Muscle layer of colon (tissue), 2 donors: Measurements from ENCODE around the gene DHRSX.
"Not testable (repeated sequence)": the region's sequence is repeated elsewhere in the genome, so short reads cannot be mapped to it uniquely, and the experiment has no call there.

Experiments
- H3K27ac ChIP-seq: one replicate; pipeline ENCODE4 v1.7.0; 2013; ENCODE audit warnings: low read depth, mild to moderate bottlenecking, low read length, moderate library complexity
- H3K27me3 ChIP-seq, 2 donors: one replicate each; pipeline ENCODE4 v1.7.0; 2013; ENCODE audit warnings: low read length in 2 of 2, mild to moderate bottlenecking in 2 of 2; ENCODE audit not compliant: insufficient read depth in 2 of 2, control insufficient read depth in 1 of 2
- H3K36me3 ChIP-seq: one replicate; pipeline ENCODE4 v1.7.0; 2013; ENCODE audit warnings: mild to moderate bottlenecking, low read length; ENCODE audit not compliant: insufficient read depth
- H3K4me1 ChIP-seq: one replicate; pipeline ENCODE4 v1.7.0; 2013; ENCODE audit warnings: mild to moderate bottlenecking, low read length; ENCODE audit not compliant: insufficient read depth
- H3K4me3 ChIP-seq, 2 donors: one replicate each; pipeline ENCODE4 v1.7.0; 2013; ENCODE audit warnings: low read length in 2 of 2, low read depth in 1 of 2, mild to moderate bottlenecking in 1 of 2, moderate library complexity in 1 of 2
- H3K9ac ChIP-seq: one replicate; pipeline ENCODE4 v1.7.0; 2013; ENCODE audit warnings: low read length
- H3K9me3 ChIP-seq: one replicate; pipeline ENCODE4 v1.7.0; 2013; ENCODE audit warnings: mild to moderate bottlenecking, low read length
- donor health status: abdominal sarcoma.
- donor health status: Adenocarcinoma of cecum.

The DHRSX gene

DNA sequence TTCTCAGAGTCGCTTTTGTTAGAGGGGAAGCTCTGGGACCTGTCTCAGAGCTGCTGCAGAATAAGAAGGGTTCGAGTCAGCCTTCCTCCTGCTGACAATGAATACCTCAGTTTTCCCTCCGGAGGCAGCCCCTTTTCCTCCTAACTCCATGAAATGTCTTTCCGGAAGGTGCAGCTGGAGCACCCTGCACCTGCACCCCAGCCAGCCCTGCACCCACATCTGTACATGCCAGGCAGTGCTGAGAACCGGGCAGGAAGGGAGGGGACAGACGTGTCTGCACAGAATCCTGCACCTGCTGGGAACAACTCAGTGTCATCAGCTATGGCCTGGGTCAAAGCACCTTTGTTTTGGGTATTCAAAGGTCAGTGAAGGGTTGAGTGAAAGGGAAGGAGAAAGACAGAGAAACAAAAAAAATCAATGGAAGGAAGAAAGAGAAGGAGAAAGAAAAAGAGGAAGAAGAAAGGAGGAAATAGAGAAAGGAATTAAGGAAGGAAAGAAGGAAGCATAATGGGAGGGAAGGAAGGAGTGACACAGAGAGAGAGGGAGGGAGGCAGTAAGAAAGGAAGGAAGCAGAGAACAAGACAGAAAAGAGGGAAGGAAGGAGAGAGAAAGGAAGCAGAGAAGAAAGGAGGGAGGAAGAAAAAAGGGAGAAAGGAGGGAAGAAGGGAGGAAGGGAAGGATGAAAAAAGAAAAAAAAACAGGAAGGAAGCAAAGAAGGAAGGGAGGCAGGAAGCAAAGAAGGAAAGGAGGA is 273.7 kb downstream of the DHRSX start:
- peaks cover 6% of the 10 kb centered on the region for H3K36me3 ChIP-seq
- H3K27me3 ChIP-seq = no peaks in the 10 kb centered on the region
- H3K27ac ChIP-seq = no peak overlapping the region

DNA sequence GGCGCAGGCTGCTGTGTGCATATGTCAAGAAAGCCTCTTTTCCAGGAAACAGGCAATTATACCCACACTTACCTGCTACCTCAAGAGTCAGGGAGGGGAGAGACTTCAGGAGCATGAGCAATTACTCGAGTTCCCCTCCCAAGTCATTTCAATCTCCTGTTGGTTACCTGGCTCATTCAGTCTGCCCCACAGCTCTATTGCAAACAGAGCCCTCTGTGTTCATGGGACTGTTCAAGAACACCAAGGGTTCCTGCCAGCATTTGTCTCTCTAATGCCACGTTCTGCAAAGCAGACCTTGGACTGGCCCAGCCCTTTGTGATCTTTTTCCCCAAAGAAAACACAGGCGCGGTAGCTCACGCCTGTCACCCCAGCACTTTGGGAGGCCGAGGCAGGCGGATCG is 274.6 kb downstream of the DHRSX start:
- Histone ChIP-seq H3K4me1 (no peaks in the 10 kb centered on the region), H3K9me3 (no peaks in the 10 kb centered on the region), H3K9ac (no peak overlapping the region), H3K27me3 (no peaks in the 10 kb centered on the region), H3K4me3 (no peak overlapping the region), H3K27ac (no peak overlapping the region), H3K36me3 (peaks cover 6% of the 10 kb centered on the region)

More for the DNA sequence above, 273.7 kb downstream of the DHRSX start:
- Histone ChIP-seq H3K4me3 (no peak overlapping the region), H3K9me3 (no peaks in the 10 kb centered on the region), H3K9ac (no peak overlapping the region), H3K4me1 (no peaks in the 10 kb centered on the region)

DNA sequence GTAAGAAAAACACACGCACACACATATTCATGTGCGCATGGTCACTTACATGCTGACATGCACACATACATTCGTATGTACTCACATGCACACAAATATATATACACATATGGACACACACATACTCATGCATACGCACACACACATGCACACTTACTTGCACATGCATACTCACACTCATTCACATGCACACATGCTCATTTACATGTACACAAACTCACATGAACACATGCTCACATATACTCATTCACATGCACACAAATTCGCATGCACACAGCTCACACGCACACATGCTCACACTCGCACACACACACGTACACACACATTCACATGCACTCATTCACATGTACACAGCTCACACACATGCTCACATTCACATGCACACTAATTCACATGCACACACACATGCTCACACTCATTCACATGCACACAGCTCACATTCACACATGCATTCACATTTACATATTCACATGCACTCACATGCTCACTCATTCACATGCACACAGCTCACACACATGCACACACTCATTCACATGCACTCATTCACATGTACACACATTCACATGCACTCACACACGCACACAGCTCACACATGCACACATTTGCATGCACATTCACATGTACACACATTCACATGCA is 276.1 kb downstream of the DHRSX start:
- no peaks in the 10 kb centered on the region for H3K4me1 ChIP-seq
- peaks cover 13% of the 10 kb centered on the region for H3K36me3 ChIP-seq
- H3K4me3 ChIP-seq = no peak overlapping the region
- no peak overlapping the region for H3K9ac ChIP-seq
- H3K27me3 ChIP-seq = no peaks in the 10 kb centered on the region
- H3K9me3 ChIP-seq = peaks cover 10% of the 10 kb centered on the region
- H3K27ac ChIP-seq = no peak overlapping the region

DNA sequence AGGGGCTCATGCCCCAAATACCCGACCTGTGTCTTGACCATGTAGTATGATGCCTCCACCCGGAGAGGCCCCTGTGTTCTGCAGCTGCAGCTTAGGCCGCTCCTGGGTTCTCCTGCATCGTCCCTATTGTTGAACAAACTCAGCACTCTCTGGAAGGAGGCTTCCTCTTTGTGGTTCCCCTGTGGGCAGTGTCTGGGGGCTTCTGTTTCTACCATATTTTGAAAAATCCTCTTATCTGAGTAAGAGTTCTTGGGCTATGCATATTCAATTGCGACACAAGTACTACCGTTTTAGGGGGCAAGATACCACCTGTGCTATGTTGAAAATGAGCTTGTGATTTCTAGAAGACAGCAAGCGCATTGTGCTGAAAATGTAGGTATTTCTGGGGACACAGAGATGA is 276.6 kb downstream of the DHRSX start:
- no peak overlapping the region for H3K9ac ChIP-seq
- no peak overlapping the region for H3K27ac ChIP-seq
- H3K9me3 ChIP-seq = peaks cover 13% of the 10 kb centered on the region
- peaks cover 11% of the 10 kb centered on the region for H3K36me3 ChIP-seq
- no peaks in the 10 kb centered on the region for H3K4me1 ChIP-seq
- no peaks in the 10 kb centered on the region for H3K27me3 ChIP-seq
- H3K4me3 ChIP-seq = no peak overlapping the region

DNA sequence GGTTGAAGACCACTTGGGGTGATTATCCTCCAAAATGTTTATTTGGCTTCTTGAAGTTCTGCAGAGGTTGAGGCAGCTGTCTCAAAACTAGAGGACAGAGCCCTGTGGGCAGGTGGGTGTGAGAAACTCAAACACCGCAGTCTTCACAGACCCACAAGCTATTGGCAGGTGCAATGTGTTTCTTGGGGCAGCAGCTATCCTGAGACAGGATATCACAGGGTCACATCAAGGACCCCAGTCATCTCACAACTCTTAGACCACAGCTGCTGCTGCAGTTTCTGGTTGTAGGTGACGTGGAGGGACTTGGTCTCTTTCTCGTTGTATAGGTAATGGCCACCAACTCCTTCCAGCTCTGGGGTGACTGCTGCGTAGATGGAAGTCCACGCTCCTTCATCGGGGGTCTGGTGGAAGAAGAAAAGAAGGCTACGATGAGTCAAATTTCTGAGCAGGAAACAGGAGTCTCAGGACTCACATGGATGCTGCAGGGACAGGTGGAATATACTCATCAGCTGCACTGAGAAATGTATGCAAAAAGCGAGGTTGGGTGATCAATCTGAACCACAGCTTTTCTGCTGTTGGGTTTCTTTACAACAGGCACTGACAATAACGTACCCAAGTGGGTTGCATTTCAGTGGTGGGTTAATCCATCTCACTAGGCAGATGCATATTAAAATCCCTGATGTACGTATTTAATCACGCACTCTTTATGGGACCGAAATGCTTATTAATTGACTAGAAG is 279.8 kb downstream of the DHRSX start:
- Histone ChIP-seq H3K27me3 (no peaks in the 10 kb centered on the region), H3K9ac (no peak overlapping the region), H3K36me3 (peaks cover 11% of the 10 kb centered on the region), H3K4me3 (no peak overlapping the region), H3K4me1 (no peaks in the 10 kb centered on the region), H3K27ac (no peak overlapping the region), H3K9me3 (peaks cover 13% of the 10 kb centered on the region)

DNA sequence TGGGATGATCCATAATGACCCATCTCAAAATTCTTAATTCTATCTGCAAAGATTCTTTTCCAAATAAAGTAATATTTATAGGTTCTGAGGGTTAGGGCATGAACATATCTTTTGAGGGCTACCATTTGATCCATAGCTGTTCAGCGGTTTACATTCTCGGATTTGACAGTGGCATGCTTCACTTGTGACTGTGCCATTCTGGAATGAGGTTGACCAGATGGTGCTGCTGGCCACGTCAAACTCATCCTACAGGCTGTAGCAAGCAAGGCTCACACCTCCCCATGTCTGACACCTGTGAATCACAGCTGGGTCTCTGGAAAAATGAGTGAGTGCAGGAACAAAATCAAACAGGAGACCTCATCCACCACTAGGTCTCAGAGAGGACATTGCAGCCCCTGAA is 280.5 kb downstream of the DHRSX start:
- no peaks in the 10 kb centered on the region for H3K4me1 ChIP-seq
- peaks cover 11% of the 10 kb centered on the region for H3K36me3 ChIP-seq
- H3K9ac ChIP-seq = no peak overlapping the region
- no peak overlapping the region for H3K4me3 ChIP-seq
- no peaks in the 10 kb centered on the region for H3K27me3 ChIP-seq
- no peak overlapping the region for H3K27ac ChIP-seq
- peaks cover 13% of the 10 kb centered on the region for H3K9me3 ChIP-seq

DNA sequence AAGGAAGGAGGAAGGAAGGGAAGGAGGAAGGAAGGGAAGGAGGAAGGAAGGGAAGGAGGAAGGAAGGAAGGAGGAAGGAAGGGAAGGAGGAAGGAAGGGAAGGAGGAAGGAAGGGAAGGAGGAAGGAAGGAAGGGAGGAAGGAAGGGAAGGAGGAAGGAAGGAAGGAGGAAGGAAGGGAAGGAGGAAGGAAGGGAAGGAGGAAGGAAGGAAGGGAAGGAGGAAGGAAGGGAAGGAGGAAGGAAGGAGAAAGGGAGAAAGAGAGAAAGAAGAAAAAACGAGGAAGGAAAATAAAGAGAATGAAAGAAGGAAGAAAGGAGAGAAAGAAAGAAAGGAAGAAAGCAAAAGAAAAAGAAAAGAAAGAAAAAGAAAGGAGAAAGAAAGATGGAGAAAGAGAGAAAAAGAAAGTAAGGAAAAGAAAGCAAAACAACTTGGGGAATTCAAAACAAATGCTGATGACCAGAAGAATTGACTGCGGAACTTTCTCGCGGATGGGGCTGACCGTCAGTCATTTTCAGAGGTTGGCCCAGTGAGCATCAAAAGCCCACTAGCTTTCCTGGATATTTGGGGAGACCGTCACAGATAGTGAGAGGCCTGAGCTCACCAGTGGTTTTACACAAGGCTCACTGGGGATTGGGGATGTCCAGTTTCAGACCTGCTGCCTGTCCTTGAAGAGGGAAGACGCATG is 286.5 kb downstream of the DHRSX start:
- not testable (repeated sequence) for H3K9me3 ChIP-seq, H3K27me3 ChIP-seq, H3K9ac ChIP-seq, H3K4me3 ChIP-seq, H3K36me3 ChIP-seq, H3K27ac ChIP-seq, H3K4me1 ChIP-seq

DNA sequence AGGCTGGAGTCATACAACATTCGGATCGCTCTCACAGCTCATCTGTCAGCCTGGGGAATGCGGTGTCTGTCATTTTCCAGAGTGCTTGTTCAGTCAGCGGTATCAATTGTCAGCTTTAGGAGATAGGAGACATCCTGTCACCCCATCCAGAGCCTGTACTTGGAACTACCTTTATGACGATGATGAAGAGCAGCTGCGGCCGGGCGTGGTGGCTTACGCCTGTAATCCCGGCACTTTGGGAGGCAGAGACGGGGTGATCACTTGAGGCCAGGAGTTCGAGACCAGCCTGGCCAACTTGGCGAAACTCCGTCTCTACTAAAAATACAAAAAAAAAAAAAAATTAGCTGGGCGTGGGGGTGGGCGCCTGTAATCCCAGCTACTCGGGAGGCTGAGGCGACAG is 289.1 kb downstream of the DHRSX start:
- not testable (repeated sequence) for H3K9ac ChIP-seq, H3K36me3 ChIP-seq, H3K27ac ChIP-seq, H3K4me1 ChIP-seq, H3K27me3 ChIP-seq, H3K9me3 ChIP-seq, H3K4me3 ChIP-seq

DNA sequence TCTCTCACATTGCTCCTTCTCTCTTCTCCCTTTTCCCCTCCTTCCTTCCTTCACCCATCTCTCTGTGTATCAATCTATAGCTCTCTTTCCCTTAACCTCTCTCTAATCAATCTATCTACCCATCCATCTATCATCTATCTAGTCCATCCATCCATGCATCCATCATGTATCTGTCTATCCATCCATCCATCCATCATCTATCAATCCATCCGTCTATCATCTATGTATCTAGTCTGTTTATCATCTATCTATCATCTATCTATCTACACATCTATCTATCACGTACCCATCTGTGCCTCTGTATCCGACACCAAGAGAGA is 307.5 kb downstream of the DHRSX start:
- Histone ChIP-seq H3K9me3 (no peaks in the 10 kb centered on the region), H3K27me3 (no peaks in the 10 kb centered on the region), H3K9ac (no peak overlapping the region), H3K27ac (no peak overlapping the region), H3K4me1 (no peaks in the 10 kb centered on the region), H3K36me3 (no peaks in the 10 kb centered on the region), H3K4me3 (no peak overlapping the region)

DNA sequence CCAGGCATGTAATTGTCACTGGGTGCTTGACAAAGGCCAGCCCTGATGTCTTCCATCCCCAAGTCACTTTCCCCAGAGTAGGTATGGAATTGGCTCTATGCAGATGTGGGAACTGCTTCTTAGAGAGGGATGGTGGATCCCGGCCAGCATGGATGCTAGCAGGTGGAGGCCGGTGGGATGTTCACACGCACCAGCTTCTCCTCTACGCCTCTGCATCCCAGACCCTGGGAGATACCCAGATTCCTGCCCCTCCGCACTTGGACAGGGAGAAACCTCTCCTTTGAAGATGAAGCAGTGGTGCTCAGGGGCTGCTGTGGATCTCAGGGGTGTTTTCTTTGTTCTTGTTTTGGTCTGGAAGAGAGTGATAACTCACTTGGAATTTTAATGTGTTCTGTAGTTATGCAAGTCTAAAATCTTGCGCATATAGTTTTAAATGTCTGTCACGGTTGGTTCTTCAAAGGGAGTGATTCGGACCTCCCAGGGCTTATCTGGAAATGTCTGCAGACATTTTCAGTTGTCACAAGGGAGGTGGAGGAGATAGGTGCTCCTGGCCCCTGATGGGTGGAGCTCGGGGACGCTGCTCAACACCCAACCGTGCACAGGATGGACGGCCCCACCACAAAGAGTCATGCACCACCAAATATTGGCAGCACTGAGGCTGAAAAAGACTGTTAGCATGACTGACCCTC is 308.0 kb downstream of the DHRSX start:
- Histone ChIP-seq H3K4me3 (no peak overlapping the region), H3K9ac (no peak overlapping the region)

DNA sequence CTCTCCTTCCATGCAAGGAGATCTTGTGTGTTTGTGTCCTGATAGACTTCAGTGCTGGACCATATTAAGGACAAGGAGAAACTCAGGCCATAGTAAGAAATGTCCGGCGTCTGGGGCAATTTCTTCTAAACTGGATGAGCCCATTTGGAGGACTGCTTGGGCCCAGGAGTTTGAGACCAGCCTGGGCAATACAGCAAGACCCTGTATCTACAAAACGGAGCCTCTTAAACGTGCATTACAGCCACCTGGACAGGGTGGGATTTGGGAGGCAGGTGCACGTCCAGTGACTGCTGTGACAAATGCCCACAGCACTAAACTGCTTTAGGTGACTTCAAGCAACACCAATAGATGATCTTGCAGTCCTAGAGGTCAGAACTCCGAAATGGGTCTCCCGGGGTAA is 311.9 kb downstream of the DHRSX start:
- no peaks in the 10 kb centered on the region for H3K36me3 ChIP-seq
- no peak overlapping the region for H3K9ac ChIP-seq
- H3K27me3 ChIP-seq = no peaks in the 10 kb centered on the region
- no peaks in the 10 kb centered on the region for H3K9me3 ChIP-seq
- no peaks in the 10 kb centered on the region for H3K4me1 ChIP-seq
- H3K27ac ChIP-seq = no peak overlapping the region
- no peak overlapping the region for H3K4me3 ChIP-seq

More for the DNA sequence above, 308.0 kb downstream of the DHRSX start:
- no peaks in the 10 kb centered on the region for H3K36me3 ChIP-seq
- H3K27ac ChIP-seq = no peak overlapping the region
- H3K4me1 ChIP-seq = no peaks in the 10 kb centered on the region
- H3K27me3 ChIP-seq = no peaks in the 10 kb centered on the region
- H3K9me3 ChIP-seq = no peaks in the 10 kb centered on the region
